ENCODE results near the gene EPG5.

EPG5 gene

DNA sequence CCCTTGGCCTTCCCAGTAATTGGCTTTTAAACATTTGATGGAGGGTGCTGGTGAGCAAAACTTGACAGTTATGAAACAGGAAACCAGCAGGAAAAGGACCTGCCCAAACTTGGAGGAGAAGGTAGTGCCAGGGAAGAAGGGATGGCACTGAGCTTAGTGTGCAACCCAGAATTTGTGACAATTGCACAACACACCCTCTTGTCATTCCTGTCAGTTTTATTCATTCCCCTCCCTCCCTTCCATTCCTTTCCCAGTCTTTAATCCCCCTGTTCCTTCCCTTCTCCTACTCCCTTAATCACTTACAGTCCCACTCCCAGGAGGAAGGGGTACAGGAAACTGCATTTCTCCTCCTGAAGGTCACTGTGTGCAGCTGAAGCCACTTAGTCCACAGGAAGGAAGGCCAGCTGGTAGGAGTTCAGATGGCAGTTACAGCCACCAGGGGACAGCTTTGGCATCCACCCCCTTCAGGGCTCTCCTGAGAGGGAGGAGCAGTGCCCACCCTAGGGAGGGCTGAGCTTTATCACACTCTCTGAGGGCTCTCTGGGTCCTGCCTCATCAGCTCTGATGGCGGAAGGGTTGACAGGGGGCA lies 165.6 kb downstream of the EPG5 start:
- no peak for DNase-seq

Data from NCI-H69 (cell line).